Calu3 (cell line): ENCODE data around the gene RPUSD3. TPM values are rescaled to one million over a fixed set of nuclear protein-coding genes. Genes with fewer than 3 reads are reported as not detected.
A peak's percentile ranks its signal among the peaks of the same experiment; 100 is the strongest.

Source experiments
- BruUV-seq: library from RNA; stranded (reverse); fragments of 400-500 nt; replicated peaks from 2 replicates; lab custom pipeline; 2021; lab: Mats Ljungman, UMichigan
- CTCF ChIA-PET: fragments of 300-600 bp; sonication (Branson Sonifier 250); formaldehyde crosslinking; loops from one replicate; lab custom pipeline; 2022; ENCODE audit warnings: antibody characterized with exemption; lab: Charles Lee
- DNase-seq: peaks from one replicate; pipeline ENCODE4 v3.0.0; 2022
- H3K27ac Mint-ChIP-seq: one replicate; pipeline ENCODE4 v1.8.0; 2022; ENCODE audit warnings: mixed read lengths; ENCODE audit not compliant: unreplicated experiment
- H3K27me3 Mint-ChIP-seq: one replicate; pipeline ENCODE4 v1.8.0; 2022; ENCODE audit warnings: mixed read lengths; ENCODE audit not compliant: unreplicated experiment
- H3K36me3 Mint-ChIP-seq: one replicate; pipeline ENCODE4 v1.8.0; 2022; ENCODE audit warnings: mild to moderate bottlenecking, moderate library complexity, mixed read lengths; ENCODE audit not compliant: insufficient read depth, unreplicated experiment
- H3K4me1 Mint-ChIP-seq: one replicate; pipeline ENCODE4 v1.8.0; 2022; ENCODE audit warnings: mild to moderate bottlenecking, low read depth, mixed read lengths; ENCODE audit not compliant: unreplicated experiment
- H3K4me3 Mint-ChIP-seq: one replicate; pipeline ENCODE4 v1.8.0; 2022; ENCODE audit warnings: mild to moderate bottlenecking, low read depth, moderate library complexity, mixed read lengths; ENCODE audit not compliant: unreplicated experiment
- H3K9me3 Mint-ChIP-seq: one replicate; pipeline ENCODE4 v1.8.0; 2022; ENCODE audit warnings: low read depth, mixed read lengths; ENCODE audit not compliant: unreplicated experiment
- CTCF ChIP-seq: fragments of 200-600 bp; IDR thresholded peaks from one replicate; pipeline ENCODE4 v1.8.0; 2022; ENCODE audit warnings: antibody characterized with exemption; ENCODE audit not compliant: unreplicated experiment
- intact Hi-C: fragments of 100-400 bp; cut with micrococcal nuclease; formaldehyde crosslinking; loops from one replicate; pipeline ENCODE4 v1.10.0; 2022; ENCODE audit not compliant: unreplicated experiment
- total RNA-seq: library from RNA; stranded (reverse); gene quantifications from 2 replicates; pipeline ENCODE4 v1.2.3, GENCODE V29; 2022

RPUSD3 gene
- total RNA-seq, 1 experiment from 2014 or later, result 41.7 TPM

GRCh38 chr3:9864200-9864927 is 20.6 kb upstream of the RPUSD3 start:
- no TSS peak for BruUV-seq
- no peak for TF ChIP-seq CTCF
- Mint-ChIP-seq H3K27ac (no peak overlapping the region), H3K9me3 (no peaks in the 10 kb centered on the region), H3K27me3 (no peaks in the 10 kb centered on the region), H3K4me1 (no peaks in the 10 kb centered on the region), H3K4me3 (no peak overlapping the region), H3K36me3 (no peaks in the 10 kb centered on the region)
- CTCF ChIA-PET, result interaction anchor here (0.7 to 1.1 kb wide), 4 partner anchors 16 to 83 kb away, joined by 3 read pairs; partner anchors contain the start of genes CIDEC, IL17RC and IL17RE
- intact Hi-C loops, result loop anchor here (5.0 kb wide), 1 partner anchor 33 kb away; no protein-coding TSS in a partner anchor
- peak; percentile 66 for DNase-seq

- H3K27me3 Mint-ChIP-seq, result no peaks in the 10 kb centered on the region
- CTCF ChIA-PET, result interaction anchor here (1.3 kb wide), 1 partner anchor 70 kb away, joined by 4 read pairs; the partner anchor contains the start of gene CRELD1
- BruUV-seq, result no TSS peak
- DNase-seq, result no peak
- intact Hi-C loops, result loop anchor here (5.0 kb wide), 1 partner anchor 34 kb away; no protein-coding TSS in a partner anchor
- no peak overlapping the region for H3K27ac Mint-ChIP-seq
- peak overlapping the region; percentile 21 for H3K4me3 Mint-ChIP-seq
- no peaks in the 10 kb centered on the region for H3K4me1 Mint-ChIP-seq
- H3K9me3 Mint-ChIP-seq, result no peaks in the 10 kb centered on the region
- no peak for TF ChIP-seq CTCF
- H3K36me3 Mint-ChIP-seq, result no peaks in the 10 kb centered on the region
These were observed 19.4 kb upstream of the RPUSD3 start for GRCh38 chr3:9863058-9863772.

- peak overlapping the region; percentile 21 for H3K4me3 Mint-ChIP-seq
- H3K4me1 Mint-ChIP-seq, result no peaks in the 10 kb centered on the region
- intact Hi-C loops, result loop anchor here (5.0 kb wide), 1 partner anchor 35 kb away; no protein-coding TSS in a partner anchor
- no peaks in the 10 kb centered on the region for H3K9me3 Mint-ChIP-seq
- H3K36me3 Mint-ChIP-seq, result no peaks in the 10 kb centered on the region
- CTCF ChIA-PET, result interaction anchor here (1.3 kb wide), 1 partner anchor 71 kb away, joined by 4 read pairs; the partner anchor contains the start of gene CRELD1
- no peak overlapping the region for H3K27ac Mint-ChIP-seq
- no TSS peak for BruUV-seq
- peak; percentile 76 for DNase-seq
- TF ChIP-seq CTCF, result peak; percentile 18
- H3K27me3 Mint-ChIP-seq, result no peaks in the 10 kb centered on the region
These were observed 18.7 kb upstream of the RPUSD3 start for GRCh38 chr3:9862391-9863057.

GRCh38 chr3:9861626-9862130 is 17.9 kb upstream of the RPUSD3 start:
- Mint-ChIP-seq H3K27me3 (no peaks in the 10 kb centered on the region), H3K4me3 (no peak overlapping the region), H3K9me3 (no peaks in the 10 kb centered on the region), H3K27ac (no peak overlapping the region), H3K4me1 (no peaks in the 10 kb centered on the region), H3K36me3 (no peaks in the 10 kb centered on the region)
- intact Hi-C loops, result loop anchor here (5.0 kb wide), 1 partner anchor 36 kb away; no protein-coding TSS in a partner anchor
- DNase-seq, result no peak
- CTCF ChIA-PET, result no interaction called here
- BruUV-seq, result no TSS peak
- TF ChIP-seq CTCF, result no peak
